Activated CD8-positive, alpha-beta memory T cell treated with anti-CD3 and anti-CD28 coated beads, Interleukin-2, amount 50 U/mL, for 1 hour (primary cell): Measurements from ENCODE around the gene ANAPC4.
"Not testable (repeated sequence)": the region's sequence is repeated elsewhere in the genome, so short reads cannot be mapped to it uniquely, and the experiment has no call there.

Experiments
- DNase-seq: peaks from one replicate; pipeline ENCODE4 v3.0.0-alpha.2; 2020; ENCODE audit errors: extremely low read depth

ANAPC4 gene, protein sequence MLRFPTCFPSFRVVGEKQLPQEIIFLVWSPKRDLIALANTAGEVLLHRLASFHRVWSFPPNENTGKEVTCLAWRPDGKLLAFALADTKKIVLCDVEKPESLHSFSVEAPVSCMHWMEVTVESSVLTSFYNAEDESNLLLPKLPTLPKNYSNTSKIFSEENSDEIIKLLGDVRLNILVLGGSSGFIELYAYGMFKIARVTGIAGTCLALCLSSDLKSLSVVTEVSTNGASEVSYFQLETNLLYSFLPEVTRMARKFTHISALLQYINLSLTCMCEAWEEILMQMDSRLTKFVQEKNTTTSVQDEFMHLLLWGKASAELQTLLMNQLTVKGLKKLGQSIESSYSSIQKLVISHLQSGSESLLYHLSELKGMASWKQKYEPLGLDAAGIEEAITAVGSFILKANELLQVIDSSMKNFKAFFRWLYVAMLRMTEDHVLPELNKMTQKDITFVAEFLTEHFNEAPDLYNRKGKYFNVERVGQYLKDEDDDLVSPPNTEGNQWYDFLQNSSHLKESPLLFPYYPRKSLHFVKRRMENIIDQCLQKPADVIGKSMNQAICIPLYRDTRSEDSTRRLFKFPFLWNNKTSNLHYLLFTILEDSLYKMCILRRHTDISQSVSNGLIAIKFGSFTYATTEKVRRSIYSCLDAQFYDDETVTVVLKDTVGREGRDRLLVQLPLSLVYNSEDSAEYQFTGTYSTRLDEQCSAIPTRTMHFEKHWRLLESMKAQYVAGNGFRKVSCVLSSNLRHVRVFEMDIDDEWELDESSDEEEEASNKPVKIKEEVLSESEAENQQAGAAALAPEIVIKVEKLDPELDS

GRCh38 chr4:25376754-25377571, at the start of gene ANAPC4:
ANAPC4 (plus strand) TSS chr4:25377263; CDS start chr4:25377428, 165 bp downstream.
- peak; percentile 94 for DNase-seq

GRCh38 chr4:25328463-25328862, 48.6 kb upstream of the ANAPC4 start:
- DNase-seq, result not testable (repeated sequence)

GRCh38 chr4:25330335-25330734, 46.7 kb upstream of the ANAPC4 start:
- DNase-seq, result no peak

DNA sequence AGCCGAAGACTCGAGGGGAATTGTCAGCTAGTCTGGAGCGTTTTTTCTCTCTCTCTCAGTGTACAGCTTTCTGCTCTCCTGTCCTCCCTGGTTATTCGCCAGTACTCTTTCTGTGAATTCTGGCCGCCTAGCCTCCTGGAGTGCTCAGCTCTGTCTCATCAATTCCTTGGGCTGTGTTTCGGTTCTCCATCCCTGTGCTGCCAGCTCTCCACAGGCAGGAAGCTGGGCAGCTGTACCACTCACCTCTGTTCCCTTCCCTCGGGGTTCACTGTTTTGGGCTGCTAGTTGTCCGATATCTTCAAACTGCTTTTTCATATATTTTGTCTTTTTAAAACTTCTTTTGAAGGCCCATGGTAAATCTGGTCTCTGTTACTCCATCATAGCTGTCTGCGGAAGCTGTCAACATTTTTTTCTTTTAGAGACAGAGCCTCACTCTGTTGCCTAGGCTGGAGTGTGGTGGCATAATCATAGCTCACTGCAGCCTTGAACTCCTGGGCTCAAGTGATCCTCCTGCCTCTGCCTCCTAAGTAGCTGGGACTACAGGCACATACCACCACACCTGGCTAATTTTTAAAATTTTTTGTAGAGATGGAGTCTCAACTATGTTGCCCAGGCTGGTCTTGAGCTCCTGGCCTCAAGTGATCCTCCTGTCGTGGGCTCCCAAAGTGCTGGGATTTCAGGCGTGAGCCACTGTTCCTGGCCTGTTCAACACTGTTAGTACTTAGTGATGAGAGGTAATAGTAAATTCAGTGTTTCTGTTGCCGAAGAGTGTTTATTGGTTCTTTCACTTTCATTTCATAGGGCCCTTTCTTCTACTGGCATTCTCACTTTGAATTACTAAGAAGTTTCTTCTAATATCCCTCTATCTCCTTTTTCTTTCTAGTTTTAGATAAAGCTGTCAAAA, 45.9 kb upstream of the ANAPC4 start:
- DNase-seq, result no peak

DNA sequence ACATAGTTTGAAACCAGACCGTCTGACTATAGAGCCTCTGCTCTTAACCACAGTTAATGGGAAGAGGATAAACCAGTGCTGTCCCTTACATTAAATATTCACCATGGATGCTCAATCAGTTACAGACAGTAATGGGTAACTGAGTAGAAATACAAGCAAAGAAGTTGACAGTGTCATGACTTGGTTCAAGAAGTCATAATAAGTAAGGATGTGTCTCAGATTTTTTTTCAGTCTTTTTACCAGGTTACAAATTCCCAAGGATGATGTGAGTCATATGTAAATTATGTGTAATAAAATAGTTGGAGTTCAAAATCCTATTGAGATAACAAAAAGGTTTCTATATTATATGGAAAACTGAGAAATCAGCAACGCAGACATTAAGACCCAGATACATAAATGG, 33.4 kb upstream of the ANAPC4 start:
- DNase-seq, result no peak

GRCh38 chr4:25345744-25346143, 31.3 kb upstream of the ANAPC4 start:
- DNase-seq, result no peak

DNA sequence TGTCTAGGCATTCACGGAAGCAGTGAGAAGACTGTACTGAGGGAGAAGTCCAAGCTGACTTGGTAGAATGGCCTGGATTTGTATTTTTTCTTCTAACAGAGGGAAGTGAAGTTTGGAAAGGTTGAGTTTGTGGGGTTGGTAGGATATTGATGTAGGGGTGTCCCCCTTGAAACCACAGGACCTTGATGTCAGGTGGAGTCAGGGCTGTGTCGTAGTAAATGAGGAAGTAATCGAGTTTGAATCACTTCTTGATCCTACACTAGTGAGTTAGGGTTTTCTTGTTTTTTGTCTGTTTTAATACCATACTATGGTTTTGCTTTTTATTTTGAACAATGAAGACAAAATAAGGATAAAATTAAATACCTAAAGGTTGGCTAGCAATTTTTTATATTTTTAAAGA, 30.1 kb upstream of the ANAPC4 start:
- DNase-seq, result no peak

DNA sequence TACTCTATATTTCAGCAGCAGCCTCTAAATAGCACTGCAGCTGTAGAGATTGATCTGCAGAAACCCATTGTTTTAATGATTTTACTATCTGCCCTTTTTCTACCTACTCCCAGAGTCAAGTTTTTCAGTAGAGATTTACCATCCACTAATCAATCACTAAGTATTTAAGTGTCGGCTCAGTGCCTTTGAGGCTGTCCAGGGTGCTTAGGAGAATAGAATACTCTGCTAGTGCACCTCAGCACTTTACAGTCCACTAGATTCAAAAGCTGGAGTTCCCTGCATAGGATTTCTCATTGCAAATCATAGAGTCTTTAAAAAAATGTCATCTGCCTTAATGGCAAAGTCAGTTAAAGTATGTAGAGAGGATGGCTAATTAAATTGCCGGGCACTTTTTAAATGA, 29.6 kb upstream of the ANAPC4 start:
- DNase-seq, result no peak

DNA sequence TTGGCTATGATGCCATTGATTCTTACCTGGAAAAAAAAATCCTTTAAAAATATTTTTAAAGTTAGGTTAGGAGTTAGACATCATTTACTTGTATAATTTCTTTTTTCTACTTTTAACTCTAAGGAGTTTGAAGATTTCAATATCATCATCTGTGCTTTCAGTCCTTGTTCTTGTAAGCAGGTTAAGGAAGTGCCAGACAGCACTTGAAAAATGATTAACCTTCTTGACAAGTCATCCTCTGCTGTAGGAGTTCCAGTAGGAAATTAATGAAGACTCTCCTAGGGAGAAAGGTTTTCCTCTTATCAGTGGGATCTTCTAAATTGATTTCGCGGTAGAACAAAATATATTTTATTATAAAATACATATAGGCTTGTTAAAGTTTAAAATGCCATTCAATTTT, 29.1 kb upstream of the ANAPC4 start:
- no peak for DNase-seq

DNA sequence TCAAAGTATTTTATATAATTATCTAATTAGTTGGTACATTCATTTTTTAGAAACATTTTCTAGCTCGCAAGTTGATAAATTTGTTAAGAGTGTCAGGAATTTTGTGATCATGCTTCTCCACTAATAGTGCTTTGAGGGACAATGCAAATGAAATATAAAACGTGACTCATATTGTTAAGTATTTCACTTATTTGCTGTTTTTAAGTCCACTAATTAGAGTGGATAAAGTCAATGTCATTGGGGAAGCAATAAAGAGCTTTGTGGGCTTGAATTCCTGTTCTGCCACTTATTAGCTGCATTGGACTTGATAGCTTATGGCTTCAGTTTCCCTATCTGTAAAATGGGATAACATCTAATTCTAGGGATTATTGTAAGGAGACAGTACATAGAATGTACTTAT, 26.5 kb upstream of the ANAPC4 start:
- DNase-seq, result no peak

DNA sequence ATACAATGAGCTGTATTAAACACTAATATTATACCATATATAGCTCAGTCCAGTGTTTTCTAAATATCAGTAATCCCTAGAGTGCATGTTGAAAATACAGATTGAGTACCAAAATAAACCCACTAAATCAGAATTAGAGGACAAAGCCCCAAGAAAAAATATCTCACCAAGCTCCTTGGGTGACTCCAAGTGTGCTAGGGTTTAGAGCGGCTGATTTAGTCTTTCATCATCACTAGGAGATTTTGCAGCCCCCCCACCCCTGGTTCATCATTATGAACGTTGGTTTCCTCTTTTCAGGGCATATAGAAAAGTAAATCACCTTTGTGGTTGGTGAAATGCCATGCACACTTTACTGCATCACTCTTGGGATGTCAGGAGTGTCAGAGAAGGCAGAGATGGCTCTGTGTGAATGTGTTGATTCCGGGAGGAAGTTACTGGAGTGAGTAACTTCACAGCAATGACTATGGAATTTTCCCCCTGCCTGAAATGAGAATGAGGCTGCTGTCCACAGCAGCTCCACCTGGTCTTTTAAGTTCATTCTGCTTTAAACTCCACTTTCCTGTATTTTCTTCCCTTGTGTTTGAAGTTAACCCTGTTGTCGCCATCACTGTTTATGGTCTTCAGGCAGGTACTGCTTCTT, 25.2 kb upstream of the ANAPC4 start:
- DNase-seq, result no peak

GRCh38 chr4:25356068-25356467, 21.0 kb upstream of the ANAPC4 start:
- DNase-seq, result no peak

- no peak for DNase-seq
These were observed 18.4 kb upstream of the ANAPC4 start for GRCh38 chr4:25358515-25359275.

DNA sequence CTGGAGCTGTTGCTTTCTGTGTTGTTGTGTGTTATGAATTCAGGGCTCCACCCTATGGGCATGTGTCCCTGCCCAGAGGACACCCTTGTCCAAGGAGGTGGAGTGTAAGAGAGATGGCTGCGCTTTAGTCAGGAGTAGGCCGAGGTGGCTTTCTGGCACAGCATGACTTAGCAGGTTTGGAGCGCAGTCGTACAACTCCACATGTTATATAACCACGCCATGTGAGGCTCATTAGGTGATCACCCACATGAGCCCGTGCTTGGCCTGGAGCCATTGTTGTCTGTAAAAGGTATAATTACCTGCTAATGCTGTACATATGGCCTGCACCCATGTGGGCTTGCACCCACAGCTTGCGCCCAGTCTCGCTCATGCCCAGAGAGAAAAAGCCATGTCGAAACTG, 15.8 kb upstream of the ANAPC4 start:
- DNase-seq, result no peak

DNA sequence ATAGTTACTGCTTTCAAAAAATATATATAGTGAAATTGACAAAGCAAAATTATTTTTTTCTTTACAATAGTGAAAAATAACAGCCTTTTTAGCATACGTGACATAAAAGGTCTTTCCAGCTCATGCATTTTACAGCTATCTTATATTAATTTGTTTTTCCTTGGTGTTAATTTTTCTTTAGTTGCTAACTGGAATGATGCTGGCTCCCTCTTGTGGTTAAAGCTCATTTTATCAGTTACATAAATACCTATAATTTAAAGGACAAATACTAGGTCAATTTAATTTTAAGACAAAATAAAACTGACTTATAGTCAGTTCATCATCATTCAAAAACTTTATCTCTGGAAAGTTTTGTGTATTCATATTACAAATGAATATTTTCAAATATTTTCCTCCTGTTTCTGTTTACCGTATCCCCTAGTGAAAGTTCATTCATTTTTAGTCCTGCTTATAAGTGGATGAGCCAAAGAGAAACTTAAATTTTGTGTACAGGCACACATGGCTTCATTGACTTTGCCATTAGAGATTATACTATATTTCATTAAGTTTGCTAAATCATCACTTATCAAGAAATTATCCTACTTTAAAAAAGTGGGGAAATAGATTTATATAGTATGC, 9.9 kb upstream of the ANAPC4 start:
- DNase-seq, result no peak

GRCh38 chr4:25367877-25368276, 9.2 kb upstream of the ANAPC4 start:
- DNase-seq, result no peak

DNA sequence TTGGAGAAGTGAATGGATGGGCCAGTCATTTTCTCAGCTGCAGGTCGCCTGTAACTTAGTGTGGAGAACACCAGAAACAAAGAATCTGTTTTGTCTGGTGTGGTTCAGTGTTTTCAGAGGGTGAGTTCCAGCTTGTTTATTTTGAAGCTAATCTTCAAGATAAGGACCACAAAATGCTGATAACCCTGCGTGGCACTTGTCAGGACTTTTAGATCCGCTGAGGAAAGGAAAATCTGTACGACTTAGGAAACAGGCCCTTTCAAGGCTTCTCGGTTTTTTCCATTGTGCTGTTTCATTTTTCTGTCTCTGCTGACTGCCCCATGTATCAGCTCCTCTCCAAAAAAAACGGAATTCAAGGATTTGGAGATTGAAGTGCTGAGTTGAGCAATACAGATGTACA, 8.7 kb upstream of the ANAPC4 start:
- no peak for DNase-seq

- DNase-seq, result no peak
These were observed 6.8 kb upstream of the ANAPC4 start for GRCh38 chr4:25370242-25370641.

GRCh38 chr4:25372549-25372948, 4.5 kb upstream of the ANAPC4 start:
- DNase-seq, result not testable (repeated sequence)
